NCI-H82 (cell line): ENCODE measurements around the gene ADSS1.

Source experiments
- DNase-seq: peaks from one replicate; lab custom pipeline; 2025; lab: John Stamatoyannopoulos, UW

The ADSS1 gene

GRCh38 chr14:104795781-104796686, 72.0 kb downstream of the ADSS1 start:
- peak; percentile 38 for DNase-seq

- DNase-seq, result no peak
Measured at GRCh38 chr14:104796687-104797081, 72.7 kb downstream of the ADSS1 start.
